IMR-90 (cell line): ENCODE results near the gene NRIP2. TPM values are rescaled to one million over a fixed set of nuclear protein-coding genes. Genes with fewer than 3 reads are reported as not detected.

Experiments used
- CHD1 ChIP-seq: IDR thresholded peaks from 2 replicates; pipeline ENCODE4 v1.6.1; 2012; ENCODE audit warnings: low read depth, low read length, improper control_type of control experiment
- ELK1 ChIP-seq: fragments of 150-350 bp; IDR thresholded peaks from 2 replicates; pipeline ENCODE4 v1.6.1; 2016; ENCODE audit warnings: low read depth, mild to moderate bottlenecking, low read length, moderate library complexity, borderline replicate concordance
- polyA plus RNA-seq, 3 experiments: library from polyadenylated mRNA; depleted of rRNA; stranded (reverse); fragments of >200 nt; gene quantifications; 2 replicates each; pipeline ENCODE4 v1.2.3, GENCODE V29; 2012; ENCODE audit warnings: low replicate concordance in 1 of 3
- total RNA-seq: library from RNA; depleted of rRNA; stranded (reverse); fragments of >200 nt; gene quantifications from 2 replicates; pipeline ENCODE4 v1.2.3, GENCODE V29; 2012
- TF ChIP-seq, protein P1 (sequence below): fragments of 150-350 bp; IDR thresholded peaks from 2 replicates; pipeline ENCODE4 v1.6.1; 2017; ENCODE audit warnings: mild to moderate bottlenecking, antibody characterized with exemption, low read length, low read depth

NRIP2 gene
- total and polyA plus RNA-seq, 2 of the 4 experiments (the other 2 are of a cell fraction) = 0.18 to 0.27 TPM

- TF ChIP-seq, protein P1, sequence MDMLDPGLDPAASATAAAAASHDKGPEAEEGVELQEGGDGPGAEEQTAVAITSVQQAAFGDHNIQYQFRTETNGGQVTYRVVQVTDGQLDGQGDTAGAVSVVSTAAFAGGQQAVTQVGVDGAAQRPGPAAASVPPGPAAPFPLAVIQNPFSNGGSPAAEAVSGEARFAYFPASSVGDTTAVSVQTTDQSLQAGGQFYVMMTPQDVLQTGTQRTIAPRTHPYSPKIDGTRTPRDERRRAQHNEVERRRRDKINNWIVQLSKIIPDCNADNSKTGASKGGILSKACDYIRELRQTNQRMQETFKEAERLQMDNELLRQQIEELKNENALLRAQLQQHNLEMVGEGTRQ = no peak
- TF ChIP-seq ELK1 = no peak
- no peak for TF ChIP-seq CHD1
Measured at GRCh38 chr12:2792671-2793500, 41.9 kb downstream of the NRIP2 start (continued).
